IMR-90 (cell line): ENCODE data around the gene LCE1F. TPM values are rescaled to one million over a fixed set of nuclear protein-coding genes. Genes with fewer than 3 reads are reported as not detected.

Experiments used
- ATAC-seq: fragments of 200-7000 bp; cut with Tn5 transposase; 2 replicates; pipeline ENCODE4 v1.9.1; 2020; ENCODE audit warnings: low read depth, mild to moderate bottlenecking, moderate library complexity
- BruUV-seq: library from RNA; stranded (reverse); fragments of 400-500 nt; replicated peaks from 2 replicates; lab custom pipeline; 2021; lab: Mats Ljungman, UMichigan
- CTCF ChIA-PET: fragments of 300-600 bp; formaldehyde crosslinking; extraction: SDS; loops from one replicate; lab custom pipeline; 2021; ENCODE audit warnings: antibody characterized with exemption; lab: Yijun Ruan, JAX
- POLR2A ChIA-PET: fragments of 300-600 bp; sonication (Branson Sonifier 250); formaldehyde crosslinking; loops from one replicate; lab custom pipeline; 2022; ENCODE audit warnings: antibody characterized with exemption; ENCODE audit not compliant: unreplicated experiment; lab: Charles Lee
- DNase-seq: peaks from one replicate; pipeline ENCODE4 v3.0.0; 2013
- H2AFZ ChIP-seq: replicated peaks from 2 replicates; pipeline ENCODE3; 2013; ENCODE audit warnings: low read length, mild to moderate bottlenecking; ENCODE audit not compliant: poor library complexity
- H2AK5ac ChIP-seq: 2 replicates; pipeline ENCODE4 v1.6.1; 2013; ENCODE audit warnings: low read depth, low read length, inconsistent platforms
- H2AK9ac ChIP-seq: replicated peaks from 2 replicates; pipeline ENCODE3; 2013; ENCODE audit warnings: mild to moderate bottlenecking, low read depth, low read length, moderate library complexity; ENCODE audit not compliant: poor library complexity
- H2BK120ac ChIP-seq: 2 replicates; pipeline ENCODE4 v1.6.1; 2013; ENCODE audit warnings: low read depth, low read length, inconsistent platforms
- H2BK15ac ChIP-seq: 3 replicates; pipeline ENCODE4 v1.6.1; 2013; ENCODE audit warnings: low read depth, low read length, inconsistent platforms
- H2BK20ac ChIP-seq: 2 replicates; pipeline ENCODE4 v1.6.1; 2013; ENCODE audit warnings: low read depth, mild to moderate bottlenecking, inconsistent platforms, low read length, moderate library complexity
- H2BK5ac ChIP-seq: 2 replicates; pipeline ENCODE4 v1.6.1; 2013; ENCODE audit warnings: mild to moderate bottlenecking, low read depth, low read length, inconsistent platforms; ENCODE audit not compliant: poor library complexity, severe bottlenecking
- H3K14ac ChIP-seq: replicated peaks from 2 replicates; pipeline ENCODE4 v1.6.1; 2013; ENCODE audit warnings: low read depth, low read length, inconsistent platforms
- H3K18ac ChIP-seq: 2 replicates; pipeline ENCODE4 v1.6.1; 2013; ENCODE audit warnings: low read depth, low read length, control low read depth
- H3K23ac ChIP-seq: 2 replicates; pipeline ENCODE4 v1.6.1; 2013; ENCODE audit warnings: low read depth, low read length, inconsistent platforms
- H3K27ac ChIP-seq: 2 replicates; pipeline ENCODE4 v1.5.1; 2013; ENCODE audit warnings: mild to moderate bottlenecking, control low read depth, low read length; ENCODE audit not compliant: insufficient read depth
- H3K27me3 ChIP-seq: 2 replicates; pipeline ENCODE4 v1.6.1; 2013; ENCODE audit warnings: low read length; ENCODE audit not compliant: control insufficient read depth, insufficient read depth
- H3K36me3 ChIP-seq: 2 replicates; pipeline ENCODE4 v1.6.1; 2013; ENCODE audit warnings: low read length, mixed read lengths; ENCODE audit not compliant: control insufficient read depth, insufficient read depth
- H3K4ac ChIP-seq: 2 replicates; pipeline ENCODE4 v1.6.1; 2013; ENCODE audit warnings: low read depth, low read length, inconsistent platforms
- H3K4me1 ChIP-seq: 2 replicates; pipeline ENCODE4 v1.6.1; 2013; ENCODE audit warnings: low read length, mixed read lengths; ENCODE audit not compliant: control insufficient read depth, insufficient read depth
- H3K4me2 ChIP-seq: 2 replicates; pipeline ENCODE4 v1.6.1; 2013; ENCODE audit warnings: low read depth, mild to moderate bottlenecking, control low read depth, low read length, moderate library complexity
- H3K4me3 ChIP-seq: 2 replicates; pipeline ENCODE4 v1.5.1; 2013; ENCODE audit warnings: low read depth, mild to moderate bottlenecking, control low read depth, low read length, moderate library complexity; ENCODE audit not compliant: insufficient read depth
- H3K56ac ChIP-seq: 2 replicates; pipeline ENCODE4 v1.6.1; 2013; ENCODE audit warnings: low read length, inconsistent platforms; ENCODE audit not compliant: insufficient read depth; ENCODE audit errors: extremely low read depth
- H3K79me1 ChIP-seq, 2 experiments: 2 replicates each; pipeline ENCODE4 v1.6.1; 2013; ENCODE audit warnings: low read length in 2 of 2, inconsistent platforms in 1 of 2, low read depth in 1 of 2
- H3K9ac ChIP-seq: 2 replicates; pipeline ENCODE4 v1.6.1; 2013; ENCODE audit warnings: low read depth, low read length, control low read depth
- H3K9me1 ChIP-seq: 2 replicates; pipeline ENCODE4 v1.6.1; 2013; ENCODE audit warnings: low read length, inconsistent platforms; ENCODE audit not compliant: insufficient read depth
- H3K9me3 ChIP-seq: 2 replicates; pipeline ENCODE4 v1.6.1; 2013; ENCODE audit warnings: low read length; ENCODE audit not compliant: control insufficient read depth, insufficient read depth
- H4K20me1 ChIP-seq: 2 replicates; pipeline ENCODE4 v1.6.1; 2013; ENCODE audit warnings: low read length, inconsistent platforms; ENCODE audit not compliant: insufficient read depth
- H4K5ac ChIP-seq: 2 replicates; pipeline ENCODE4 v1.6.1; 2013; ENCODE audit warnings: mild to moderate bottlenecking, low read depth, low read length, control low read depth
- H4K8ac ChIP-seq, 2 experiments: 2 replicates each; pipeline ENCODE4 v1.6.1; 2013; ENCODE audit warnings: low read depth in 2 of 2, low read length in 2 of 2, control low read depth in 1 of 2, inconsistent platforms in 1 of 2
- H4K91ac ChIP-seq: 2 replicates; pipeline ENCODE4 v1.6.1; 2013; ENCODE audit warnings: low read depth, low read length, inconsistent platforms; ENCODE audit not compliant: insufficient read depth
- CEBPB ChIP-seq: IDR thresholded peaks from 2 replicates; pipeline ENCODE4 v1.6.1; 2012; ENCODE audit warnings: low read depth, low read length, improper control_type of control experiment
- CHD1 ChIP-seq: IDR thresholded peaks from 2 replicates; pipeline ENCODE4 v1.6.1; 2012; ENCODE audit warnings: low read depth, low read length, improper control_type of control experiment
- CTCF ChIP-seq: conservative IDR thresholded peaks from 2 replicates; pipeline ENCODE4 v1.5.1; 2012; ENCODE audit warnings: mild to moderate bottlenecking, low read depth, low read length, improper control_type of control experiment
- POLR2A ChIP-seq: IDR thresholded peaks from 2 replicates; pipeline ENCODE4 v1.6.1; 2012; ENCODE audit warnings: mild to moderate bottlenecking, low read depth, low read length
- RCOR1 ChIP-seq: IDR thresholded peaks from 2 replicates; pipeline ENCODE4 v1.6.1; 2012; ENCODE audit warnings: mild to moderate bottlenecking, low read length, improper control_type of control experiment; ENCODE audit not compliant: insufficient replicate concordance
- RFX5 ChIP-seq: IDR thresholded peaks from 2 replicates; pipeline ENCODE4 v1.8.0; 2012; ENCODE audit warnings: low read depth, mild to moderate bottlenecking, low read length, moderate library complexity
- WGBS, 2 experiments: methylation state at CpG; one replicate each; pipeline versions ENCODE4 v1.1.5 to v1.1.7; 2013; ENCODE audit warnings: missing lambda C conversion rate in 2 of 2; ENCODE audit not compliant: insufficient read length in 1 of 2; ENCODE audit errors: extremely low coverage in 2 of 2; 5-methylcytosine and 5-hydroxymethylcytosine counted together
- dilution Hi-C: fragments of 300-500 bp; cut with HindIII; formaldehyde crosslinking; loops from one replicate; pipeline ENCODE4 v1.14.3; 2018; ENCODE audit warnings: low sequenced_read_pairs; ENCODE audit not compliant: unreplicated experiment
- in situ Hi-C: fragments of 300-500 bp; cut with MboI; formaldehyde crosslinking; loops from 3 replicates; pipeline ENCODE4 v1.14.3; 2019; ENCODE audit warnings: low sequenced_read_pairs, inconsistent platforms, mixed read lengths
- intact Hi-C: fragments of 100-400 bp; cut with micrococcal nuclease; formaldehyde crosslinking; loops from 2 replicates; pipeline ENCODE4 v1.10.0; 2022
- polyA plus RNA-seq, 3 experiments: library from polyadenylated mRNA; depleted of rRNA; stranded (reverse); fragments of >200 nt; gene quantifications; 2 replicates each; pipeline ENCODE4 v1.2.3, GENCODE V29; 2012; ENCODE audit warnings: low replicate concordance in 1 of 3
- total RNA-seq: library from RNA; depleted of rRNA; stranded (reverse); fragments of >200 nt; gene quantifications from 2 replicates; pipeline ENCODE4 v1.2.3, GENCODE V29; 2012

The LCE1F gene
- total and polyA plus RNA-seq, 2 of the 4 experiments (the other 2 are of a cell fraction): not detected

GRCh38 chr1:152747831-152748230, 27.1 kb upstream of the LCE1F start:
- Histone ChIP-seq H3K4ac (no peak overlapping the region), H3K27ac (no peak overlapping the region), H4K5ac (no peak overlapping the region), H3K27me3 (no peaks in the 10 kb centered on the region), H4K8ac (no peak overlapping the region), H4K91ac (no peak overlapping the region), H2AFZ (no peak overlapping the region), H3K79me1 (no peaks in the 10 kb centered on the region), H3K9me3 (no peaks in the 10 kb centered on the region), H2AK5ac (no peak overlapping the region), H3K56ac (no peak overlapping the region), H3K14ac (no peak overlapping the region), H3K4me2 (no peak overlapping the region), H2BK20ac (no peak overlapping the region), H3K9ac (no peak overlapping the region), H3K4me3 (no peak overlapping the region), H4K20me1 (no peaks in the 10 kb centered on the region), H2AK9ac (no peak overlapping the region), H3K18ac (no peak overlapping the region), H2BK5ac (no peak overlapping the region), H3K23ac (no peak overlapping the region), H3K9me1 (no peaks in the 10 kb centered on the region), H2BK120ac (no peak overlapping the region), H2BK15ac (no peak overlapping the region), H3K4me1 (no peaks in the 10 kb centered on the region; the same call in 1 of the 2 replicates), H3K36me3 (no peaks in the 10 kb centered on the region)
- TF ChIP-seq POLR2A: no peak
- no peak for TF ChIP-seq RCOR1
- no peak for TF ChIP-seq RFX5
- no peak for TF ChIP-seq CHD1
- TF ChIP-seq CEBPB: peak; percentile 35; the same call in 1 of the 2 replicates
- TF ChIP-seq CTCF: no peak
- no TSS peak for BruUV-seq
- intact Hi-C loops: no loop called here
- in situ Hi-C loops: no loop called here
- DNase-seq: no peak
- no peak for ATAC-seq
- dilution Hi-C loops: no loop called here
- no CpG with 5 or more reads among the region's 1 CpG for WGBS, 2 experiments
- ChIA-PET CTCF (no interaction called here), POLR2A (no interaction called here)
